ENCODE measurements around the gene TMEM182. TPM values are rescaled to one million over a fixed set of nuclear protein-coding genes. Genes with fewer than 3 reads are reported as not detected.

Gene TMEM182
- 2.1 TPM for total RNA-seq
- long read RNA-seq, transcript TMEM182-202 (5 exons, 3,112 nt): major isoform, 7 of 7 reads
- long read RNA-seq, partial matches to known transcripts: 0 of 7 reads
- long read RNA-seq, other reads (novel, unspliced or antisense): 0 of 7 reads

GRCh38 chr2:102761763-102762162 lies at the start of gene TMEM182:
Gene TMEM182 (plus strand): TSS chr2:102762031. CDS start chr2:102762218, 187 bp downstream.
- intact Hi-C loops (cut with DNase I): no loop called here
- DNase-seq (no peak), ATAC-seq (no peak)
- no peak for TF ChIP-seq CTCF (IDR thresholded peaks at IDR 0.05)
- Histone ChIP-seq H3K27ac (no peak within 1 kb of the TSS), H3K4me1 (no peaks in the 10 kb centered on the region), H3K4me3 (no peak within 1 kb of the TSS), H3K36me3 (no peaks in the 10 kb centered on the region), H3K27me3 (no peaks in the 10 kb centered on the region), H3K9me3 (no peaks in the 10 kb centered on the region)

GRCh38 chr2:102717308-102718018 lies 44.4 kb upstream of the TMEM182 start:
- no peak for TF ChIP-seq CTCF (IDR thresholded peaks at IDR 0.05)
- no peak for ATAC-seq
- Histone ChIP-seq H3K4me1 (no peaks in the 10 kb centered on the region), H3K27ac (no peak overlapping the region), H3K9me3 (no peaks in the 10 kb centered on the region), H3K27me3 (no peaks in the 10 kb centered on the region), H3K36me3 (peaks cover 40% of the 10 kb centered on the region), H3K4me3 (no peak overlapping the region)
- no peak for DNase-seq
- intact Hi-C loops (cut with DNase I): no loop called here

- intact Hi-C loops (cut with DNase I): no loop called here
- no peak for DNase-seq
- no peak for TF ChIP-seq CTCF (IDR thresholded peaks at IDR 0.05)
- no peaks in the 10 kb centered on the region for H3K4me1 ChIP-seq
- H3K9me3 ChIP-seq: no peaks in the 10 kb centered on the region
- no peak overlapping the region for H3K27ac ChIP-seq
- peak; percentile 39 for ATAC-seq
- H3K27me3 ChIP-seq: no peaks in the 10 kb centered on the region
- no peak overlapping the region for H3K4me3 ChIP-seq
- H3K36me3 ChIP-seq: peaks cover 51% of the 10 kb centered on the region
These were observed 43.2 kb upstream of the TMEM182 start for GRCh38 chr2:102718387-102719316.

GRCh38 chr2:102724016-102724490 lies 37.8 kb upstream of the TMEM182 start:
- H3K36me3 ChIP-seq: peaks cover 66% of the 10 kb centered on the region
- H3K4me1 ChIP-seq: no peaks in the 10 kb centered on the region
- no peak for DNase-seq
- intact Hi-C loops (cut with DNase I): no loop called here
- H3K9me3 ChIP-seq: no peaks in the 10 kb centered on the region
- ATAC-seq: no peak
- TF ChIP-seq CTCF (IDR thresholded peaks at IDR 0.05): no peak
- no peak overlapping the region for H3K4me3 ChIP-seq
- H3K27ac ChIP-seq: no peak overlapping the region
- H3K27me3 ChIP-seq: no peaks in the 10 kb centered on the region

- H3K36me3 ChIP-seq: peaks cover 64% of the 10 kb centered on the region
- intact Hi-C loops (cut with DNase I): no loop called here
These were observed 37.3 kb upstream of the TMEM182 start for GRCh38 chr2:102724553-102724952.

More at GRCh38 chr2:102724553-102724952, 37.3 kb upstream of the TMEM182 start:
- no peaks in the 10 kb centered on the region for H3K9me3 ChIP-seq
- no peak overlapping the region for H3K4me3 ChIP-seq
- no peak overlapping the region for H3K27ac ChIP-seq
- no peaks in the 10 kb centered on the region for H3K4me1 ChIP-seq
- no peak for TF ChIP-seq CTCF (IDR thresholded peaks at IDR 0.05)
- no peaks in the 10 kb centered on the region for H3K27me3 ChIP-seq
- ATAC-seq (no peak), DNase-seq (no peak)
